Testis (tissue), 2 donors: ENCODE results near the gene SDCCAG8.

Experiments used
- POLR2A ChIP-seq: fragments of 450-650 bp; IDR thresholded peaks from one replicate; pipeline ENCODE4 v1.6.1; 2017; ENCODE audit warnings: antibody characterized with exemption, mild to moderate bottlenecking, moderate library complexity
- TF ChIP-seq, protein P1 (sequence below), 3 experiments: fragments of 450-650 bp in 2 of 3; fragments of 200-600 bp in 1 of 3; sonication (generic) in 1 of 3; IDR thresholded peaks; one replicate each; pipeline ENCODE4 v1.5.1; 2016 to 2019; ENCODE audit warnings: antibody characterized with exemption in 3 of 3, mild to moderate bottlenecking in 2 of 3, moderate library complexity in 1 of 3

DNA sequence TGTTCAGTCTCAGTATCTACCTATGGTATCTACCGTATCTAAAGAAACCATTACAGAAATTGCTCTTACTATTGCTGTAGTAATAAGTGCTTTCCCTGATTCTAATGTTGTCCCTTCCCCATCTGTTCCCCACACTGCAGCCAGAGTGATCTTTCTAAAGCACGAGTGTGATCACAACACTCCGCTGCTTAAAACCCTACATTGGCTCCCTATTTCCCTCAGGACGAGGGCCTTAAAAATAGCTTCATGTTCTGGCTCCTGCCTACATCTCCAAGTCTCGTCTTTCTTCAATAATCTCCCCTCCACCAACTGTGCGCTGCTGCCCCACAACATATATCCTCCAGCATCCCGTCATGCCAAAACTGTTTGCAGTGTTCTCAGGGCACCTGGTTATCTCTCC lies 150.6 kb downstream of the SDCCAG8 start:
- no peak for TF ChIP-seq POLR2A
- TF ChIP-seq, protein P1, sequence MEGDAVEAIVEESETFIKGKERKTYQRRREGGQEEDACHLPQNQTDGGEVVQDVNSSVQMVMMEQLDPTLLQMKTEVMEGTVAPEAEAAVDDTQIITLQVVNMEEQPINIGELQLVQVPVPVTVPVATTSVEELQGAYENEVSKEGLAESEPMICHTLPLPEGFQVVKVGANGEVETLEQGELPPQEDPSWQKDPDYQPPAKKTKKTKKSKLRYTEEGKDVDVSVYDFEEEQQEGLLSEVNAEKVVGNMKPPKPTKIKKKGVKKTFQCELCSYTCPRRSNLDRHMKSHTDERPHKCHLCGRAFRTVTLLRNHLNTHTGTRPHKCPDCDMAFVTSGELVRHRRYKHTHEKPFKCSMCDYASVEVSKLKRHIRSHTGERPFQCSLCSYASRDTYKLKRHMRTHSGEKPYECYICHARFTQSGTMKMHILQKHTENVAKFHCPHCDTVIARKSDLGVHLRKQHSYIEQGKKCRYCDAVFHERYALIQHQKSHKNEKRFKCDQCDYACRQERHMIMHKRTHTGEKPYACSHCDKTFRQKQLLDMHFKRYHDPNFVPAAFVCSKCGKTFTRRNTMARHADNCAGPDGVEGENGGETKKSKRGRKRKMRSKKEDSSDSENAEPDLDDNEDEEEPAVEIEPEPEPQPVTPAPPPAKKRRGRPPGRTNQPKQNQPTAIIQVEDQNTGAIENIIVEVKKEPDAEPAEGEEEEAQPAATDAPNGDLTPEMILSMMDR (IDR thresholded peaks at IDR 0.05): no peak
